ENCODE results near the gene OPRM1.

DNA sequence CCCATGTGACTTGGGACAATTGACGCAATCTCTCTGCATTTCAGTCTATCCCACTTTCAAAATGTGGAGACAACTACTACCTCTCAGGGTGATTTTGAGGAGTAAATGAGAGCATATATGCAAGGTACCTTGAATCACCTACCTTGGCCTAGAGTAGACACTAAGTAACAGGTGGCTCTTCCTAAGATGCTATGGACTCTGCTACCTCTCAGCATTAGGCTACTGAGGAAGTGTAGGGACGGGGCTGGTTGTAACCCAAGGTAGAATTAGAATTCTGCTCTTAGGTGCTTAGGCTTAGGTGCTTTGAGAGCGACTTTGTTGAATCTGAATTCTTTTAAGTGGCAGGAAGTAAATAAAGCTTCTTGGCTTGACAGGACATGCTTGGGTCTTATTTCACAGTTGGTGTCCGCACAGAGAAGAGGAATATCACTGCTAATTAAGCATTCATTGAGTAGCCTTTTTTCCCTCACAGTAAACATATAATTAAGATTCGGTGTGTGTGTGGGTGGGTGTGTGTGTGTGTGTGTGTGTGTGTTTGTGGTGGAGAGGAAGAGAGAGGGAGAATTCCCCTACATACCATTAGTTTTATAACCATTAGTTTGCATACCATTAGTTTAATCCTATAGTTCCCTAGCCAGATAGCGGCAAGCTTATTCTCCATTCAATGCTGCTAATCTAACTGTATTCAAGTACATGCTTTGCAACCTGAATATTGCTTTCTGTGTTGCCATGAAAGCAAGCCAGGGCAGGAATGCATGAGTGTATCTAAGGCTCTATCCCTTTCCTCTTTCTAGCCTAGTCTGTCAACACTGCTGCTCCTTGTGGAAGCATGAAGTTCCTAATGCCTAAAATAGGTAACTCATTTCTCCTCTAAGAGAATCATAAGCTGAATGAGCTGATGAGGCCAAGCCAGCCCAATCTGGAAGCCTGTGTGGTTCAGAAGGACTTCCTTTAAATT is 205.0 kb downstream of the OPRM1 start:
- TF ChIP-seq, protein P1, sequence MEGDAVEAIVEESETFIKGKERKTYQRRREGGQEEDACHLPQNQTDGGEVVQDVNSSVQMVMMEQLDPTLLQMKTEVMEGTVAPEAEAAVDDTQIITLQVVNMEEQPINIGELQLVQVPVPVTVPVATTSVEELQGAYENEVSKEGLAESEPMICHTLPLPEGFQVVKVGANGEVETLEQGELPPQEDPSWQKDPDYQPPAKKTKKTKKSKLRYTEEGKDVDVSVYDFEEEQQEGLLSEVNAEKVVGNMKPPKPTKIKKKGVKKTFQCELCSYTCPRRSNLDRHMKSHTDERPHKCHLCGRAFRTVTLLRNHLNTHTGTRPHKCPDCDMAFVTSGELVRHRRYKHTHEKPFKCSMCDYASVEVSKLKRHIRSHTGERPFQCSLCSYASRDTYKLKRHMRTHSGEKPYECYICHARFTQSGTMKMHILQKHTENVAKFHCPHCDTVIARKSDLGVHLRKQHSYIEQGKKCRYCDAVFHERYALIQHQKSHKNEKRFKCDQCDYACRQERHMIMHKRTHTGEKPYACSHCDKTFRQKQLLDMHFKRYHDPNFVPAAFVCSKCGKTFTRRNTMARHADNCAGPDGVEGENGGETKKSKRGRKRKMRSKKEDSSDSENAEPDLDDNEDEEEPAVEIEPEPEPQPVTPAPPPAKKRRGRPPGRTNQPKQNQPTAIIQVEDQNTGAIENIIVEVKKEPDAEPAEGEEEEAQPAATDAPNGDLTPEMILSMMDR (IDR thresholded peaks at IDR 0.05; ENCODE audit: borderline replicate concordance, extremely low read depth, low read length, poor library complexity, severe bottlenecking) = no peak
- no peak for TF ChIP-seq EZH2 (IDR thresholded peaks at IDR 0.05; ENCODE audit: borderline replicate concordance, low read depth, low read length, severe bottlenecking)
